ENCODE measurements around the gene ILKAP. TPM values are rescaled to one million over a fixed set of nuclear protein-coding genes. Genes with fewer than 3 reads are reported as not detected.

ILKAP gene
- total RNA-seq, 1 experiment from 2014 or later: 35.8 TPM

DNA sequence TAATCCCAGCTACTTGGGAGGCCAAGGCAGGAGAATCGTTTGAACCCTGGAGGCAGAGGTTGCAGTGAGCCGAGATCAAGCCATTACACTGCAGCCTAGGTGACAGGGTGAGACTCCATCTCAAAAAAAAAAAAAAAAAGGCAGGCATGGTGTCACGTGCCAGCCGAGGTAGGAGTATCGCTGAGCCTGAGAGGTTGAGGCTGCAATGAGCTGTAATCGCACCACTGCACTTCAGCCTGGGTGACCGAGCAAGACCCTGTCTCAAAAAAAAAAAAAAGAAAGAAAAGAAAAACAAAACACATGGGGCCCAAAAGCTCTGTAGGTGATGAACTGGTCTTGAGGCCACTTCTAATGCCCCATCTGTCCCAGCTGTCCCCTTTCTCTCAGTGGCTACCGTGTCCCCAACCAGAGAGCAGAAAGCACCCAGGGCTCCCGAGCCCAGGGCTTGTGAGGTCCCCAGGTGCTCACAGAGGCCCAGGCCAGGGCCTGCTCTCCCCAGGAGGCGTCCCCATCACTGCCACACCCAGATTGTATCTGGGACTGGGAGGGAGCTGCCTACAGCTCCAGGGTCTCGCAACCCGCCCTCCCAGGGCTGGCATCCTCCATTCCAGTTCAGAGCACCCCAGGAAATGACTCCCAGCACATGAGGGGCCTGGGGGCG, 56.5 kb downstream of the ILKAP start:
- in situ Hi-C loops (cut with HindIII; ENCODE audit: low pct_unique_long_range_greater_than_20kb, low sequenced_read_pairs): no loop called here
- no peak for DNase-seq (ENCODE audit: low read depth, low spot score)

DNA sequence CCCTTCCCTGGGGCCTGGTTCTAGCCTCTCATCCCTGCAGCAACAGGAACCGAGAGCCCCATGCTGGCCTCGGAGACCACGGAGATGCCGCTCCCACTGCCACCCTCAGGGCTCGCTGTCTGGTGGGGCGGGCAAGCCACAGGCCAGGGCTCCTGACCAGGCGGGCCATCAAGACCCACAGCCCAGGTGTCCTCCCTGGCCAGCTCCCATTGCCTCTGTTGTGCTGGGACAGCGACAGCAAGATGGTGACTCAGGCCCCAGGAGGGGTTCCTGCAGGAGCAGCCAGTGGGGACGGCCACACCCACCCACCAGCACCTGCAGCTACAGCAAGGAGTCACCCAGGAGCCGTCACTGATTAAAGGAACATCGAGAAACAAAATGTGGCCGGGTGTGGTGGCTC, 57.6 kb downstream of the ILKAP start:
- in situ Hi-C loops (cut with HindIII; ENCODE audit: low pct_unique_long_range_greater_than_20kb, low sequenced_read_pairs): no loop called here
- DNase-seq (ENCODE audit: low read depth, low spot score): no peak

DNA sequence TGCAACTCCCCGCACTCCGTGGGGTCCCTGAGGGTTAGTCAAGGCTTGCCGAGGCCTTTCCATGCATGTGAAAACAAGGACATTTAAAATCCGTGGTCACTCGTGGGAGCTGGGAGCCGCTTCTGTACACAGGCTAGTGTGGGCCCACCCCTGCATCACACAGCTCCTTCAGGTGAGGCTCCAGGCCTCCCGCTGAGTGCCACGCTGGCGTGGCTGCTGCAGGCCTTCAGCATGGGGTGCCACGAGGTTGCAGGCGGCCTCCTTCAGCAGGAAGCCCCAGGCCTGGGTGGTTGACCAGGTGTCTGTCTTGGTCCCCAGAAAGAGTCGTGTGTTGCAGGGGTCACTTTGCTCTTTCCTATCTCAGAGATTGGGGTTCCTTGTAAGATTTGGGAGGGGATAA, 58.4 kb downstream of the ILKAP start:
- in situ Hi-C loops (cut with HindIII; ENCODE audit: low pct_unique_long_range_greater_than_20kb, low sequenced_read_pairs): no loop called here
- no peak for DNase-seq (ENCODE audit: low read depth, low spot score)

DNA sequence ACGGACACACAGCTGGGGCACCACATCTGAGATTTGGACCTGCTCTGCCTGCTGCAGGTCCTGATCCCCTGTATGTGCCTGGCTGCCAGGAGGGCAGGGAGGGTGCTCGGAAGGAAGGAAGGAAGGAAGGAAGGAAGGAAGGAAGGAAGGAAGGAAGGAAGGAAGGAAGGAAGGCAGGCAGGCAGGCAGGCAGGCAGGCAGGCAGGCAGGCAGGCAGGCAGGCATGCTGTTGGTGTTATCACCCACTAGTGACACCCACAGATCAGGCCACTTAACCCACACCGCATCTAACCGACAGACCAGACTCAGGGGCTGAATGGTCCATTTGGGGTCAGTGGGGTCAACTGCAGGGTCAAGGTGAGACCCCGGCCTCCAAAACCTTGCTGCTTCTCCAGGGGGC, 59.2 kb downstream of the ILKAP start:
- in situ Hi-C loops (cut with HindIII; ENCODE audit: low pct_unique_long_range_greater_than_20kb, low sequenced_read_pairs): no loop called here
- DNase-seq (ENCODE audit: low read depth, low spot score): no peak

DNA sequence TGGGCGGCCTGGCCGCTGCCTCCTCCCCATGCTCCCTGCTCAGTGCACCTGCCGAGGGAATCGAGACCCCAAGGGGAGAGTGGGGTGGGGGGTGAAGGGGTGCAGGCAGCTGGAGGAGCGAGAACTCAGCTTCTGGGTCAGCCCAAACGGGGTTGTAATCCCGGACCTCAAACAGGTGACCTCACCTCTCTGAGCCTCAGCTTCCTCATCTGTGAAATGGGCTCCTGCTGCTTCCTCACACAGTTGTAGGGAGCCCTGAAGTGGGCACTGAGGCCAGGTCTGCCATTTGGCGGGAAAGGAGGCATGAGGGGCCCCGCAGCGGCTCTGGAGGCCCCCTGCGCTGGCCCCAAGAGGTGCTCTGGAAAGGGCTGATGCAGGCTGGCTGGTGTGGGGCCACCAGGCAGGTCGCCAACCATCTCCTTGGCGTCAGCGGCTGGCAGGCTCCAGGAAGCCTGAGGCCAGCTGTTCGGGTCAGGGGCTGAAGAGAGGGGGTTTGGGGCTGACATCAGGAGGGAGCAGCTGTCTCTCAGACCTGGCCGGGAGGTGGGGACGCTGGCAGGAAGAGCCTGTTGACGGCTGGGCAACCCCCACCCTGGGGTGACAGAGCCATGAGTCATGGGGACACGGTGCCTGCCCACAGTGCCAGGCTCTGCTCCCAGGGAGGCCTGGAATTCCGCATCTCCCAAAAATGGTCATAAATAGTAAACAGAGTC, 60.1 kb downstream of the ILKAP start:
- in situ Hi-C loops (cut with HindIII; ENCODE audit: low pct_unique_long_range_greater_than_20kb, low sequenced_read_pairs): no loop called here
- DNase-seq (ENCODE audit: low read depth, low spot score): no peak

DNA sequence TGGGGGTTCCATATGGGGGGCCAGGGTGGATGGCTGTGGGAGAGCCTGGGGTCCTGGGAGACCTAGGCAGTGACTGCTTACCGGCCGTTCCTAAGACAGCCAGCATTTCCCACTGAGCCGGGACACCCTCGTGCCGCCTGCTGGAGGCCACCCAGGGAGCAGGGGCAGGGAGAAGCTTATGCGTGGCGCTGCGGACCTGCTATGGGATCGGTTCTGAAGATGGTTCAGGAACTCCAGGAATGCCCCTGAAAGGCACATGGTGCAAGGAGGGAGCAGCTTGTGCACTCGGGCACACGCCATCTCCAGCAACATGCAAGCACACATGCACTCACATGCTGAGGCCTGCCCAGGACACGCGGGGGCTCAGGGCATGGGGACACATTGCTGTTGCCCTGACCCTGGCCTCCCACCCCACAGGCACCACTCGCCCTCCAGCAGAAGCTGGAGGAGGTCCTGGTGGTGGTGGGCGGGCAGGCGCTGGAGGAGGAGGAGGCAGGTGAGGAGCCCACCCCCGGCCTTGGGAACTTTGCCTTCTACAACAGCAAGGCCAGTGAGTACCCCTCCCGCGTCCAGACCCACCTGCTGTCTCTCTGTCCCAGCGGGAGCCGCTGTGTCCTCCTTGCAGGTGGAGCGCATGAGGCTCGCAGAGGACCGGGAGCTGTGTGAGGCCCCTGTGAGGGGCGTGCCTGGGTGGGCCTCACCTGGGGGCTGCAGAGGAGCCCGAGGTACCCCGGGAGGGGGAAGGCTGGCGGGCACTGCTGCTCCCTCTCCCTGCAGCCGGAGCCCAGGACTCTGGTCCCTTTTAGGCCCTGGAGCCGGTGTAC, 60.9 kb downstream of the ILKAP start:
- DNase-seq (ENCODE audit: low read depth, low spot score): no peak
- in situ Hi-C loops (cut with HindIII; ENCODE audit: low pct_unique_long_range_greater_than_20kb, low sequenced_read_pairs): no loop called here

DNA sequence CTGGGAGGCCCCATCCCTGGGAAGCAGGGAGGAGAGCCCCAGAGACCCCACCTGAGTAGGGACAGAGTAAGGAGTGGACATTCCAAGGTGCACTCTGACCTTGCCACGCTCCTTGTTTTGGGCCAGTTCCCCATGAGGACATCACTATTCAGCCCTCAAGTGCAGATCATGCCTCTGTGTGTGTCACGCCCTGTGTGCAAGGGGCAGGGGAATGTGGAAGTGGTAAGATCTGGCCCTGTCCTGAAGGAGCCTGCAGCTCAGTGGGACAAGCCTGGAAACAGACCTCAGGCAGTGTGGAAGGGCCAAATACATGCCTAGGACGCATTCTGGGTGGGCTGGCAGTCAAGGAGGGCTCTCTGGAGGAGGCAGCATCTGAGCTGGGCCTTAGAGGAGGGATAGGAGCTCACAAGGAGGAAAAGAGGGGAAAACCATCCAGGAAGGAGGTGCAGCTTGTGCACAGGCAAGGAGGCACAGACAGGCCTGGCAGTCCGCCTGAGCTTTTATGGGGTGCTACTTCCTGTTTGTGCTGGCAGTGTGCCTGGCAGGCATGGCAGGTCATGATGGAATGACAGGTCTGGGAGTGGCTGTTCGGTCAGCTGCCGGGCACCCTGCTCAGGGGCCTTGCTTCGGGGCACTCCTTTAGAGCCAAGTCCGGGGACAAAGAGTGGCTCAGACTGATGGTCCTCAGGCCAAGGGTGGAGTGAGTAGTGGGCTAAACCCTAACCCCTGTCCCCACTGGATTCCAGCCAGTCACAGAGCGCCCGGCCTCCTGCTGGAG, 61.8 kb downstream of the ILKAP start:
- DNase-seq (ENCODE audit: low read depth, low spot score): no peak
- in situ Hi-C loops (cut with HindIII; ENCODE audit: low pct_unique_long_range_greater_than_20kb, low sequenced_read_pairs): no loop called here

DNA sequence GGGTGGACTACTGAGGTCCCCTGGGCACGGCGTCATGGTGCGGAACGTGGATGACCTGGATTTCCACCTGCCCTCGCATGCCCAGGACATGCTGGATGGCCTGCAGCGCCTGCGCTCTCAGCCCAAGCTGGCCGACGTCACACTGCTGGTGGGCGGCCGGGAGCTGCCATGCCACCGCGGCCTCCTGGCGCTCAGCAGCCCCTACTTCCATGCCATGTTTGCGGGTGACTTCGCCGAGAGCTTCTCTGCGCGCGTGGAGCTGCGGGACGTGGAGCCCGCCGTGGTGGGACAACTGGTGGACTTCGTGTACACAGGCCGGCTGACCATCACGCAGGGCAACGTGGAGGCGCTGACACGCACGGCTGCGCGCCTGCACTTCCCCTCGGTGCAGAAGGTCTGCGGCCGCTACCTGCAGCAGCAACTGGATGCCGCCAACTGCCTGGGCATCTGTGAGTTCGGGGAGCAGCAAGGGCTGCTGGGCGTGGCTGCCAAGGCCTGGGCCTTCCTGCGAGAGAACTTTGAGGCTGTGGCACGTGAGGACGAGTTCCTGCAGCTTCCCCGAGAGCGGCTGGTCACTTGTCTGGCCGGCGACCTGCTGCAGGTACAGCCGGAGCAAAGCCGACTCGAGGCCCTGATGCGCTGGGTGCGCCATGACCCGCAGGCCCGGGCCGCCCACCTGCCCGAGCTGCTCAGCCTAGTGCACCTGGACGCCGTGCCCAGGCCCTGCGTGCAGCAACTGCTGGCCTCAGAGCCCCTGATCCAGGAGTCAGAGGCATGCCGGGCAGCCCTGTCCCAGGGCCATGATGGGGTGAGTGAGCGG, 62.6 kb downstream of the ILKAP start:
- DNase-seq (ENCODE audit: low read depth, low spot score): no peak
- in situ Hi-C loops (cut with HindIII; ENCODE audit: low pct_unique_long_range_greater_than_20kb, low sequenced_read_pairs): no loop called here

DNA sequence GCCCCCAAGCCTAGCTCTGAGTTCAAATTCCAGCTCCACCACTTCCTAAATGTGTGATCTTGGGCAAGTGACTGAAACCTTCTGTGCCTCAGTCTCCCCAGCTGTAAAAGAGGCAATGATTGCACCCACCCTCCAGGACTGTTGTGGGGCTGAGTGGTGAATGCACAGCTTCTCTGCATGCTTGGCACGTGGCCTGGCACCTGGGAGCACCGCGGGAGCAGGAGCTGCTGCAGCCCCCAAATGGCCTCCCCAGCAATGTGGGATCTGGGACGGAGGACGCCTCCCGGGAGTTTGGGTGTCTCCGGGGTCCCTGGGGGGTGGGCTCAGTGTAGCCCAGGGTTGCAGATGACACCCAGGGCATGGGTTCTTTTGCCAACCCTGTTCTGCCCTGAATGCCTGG, 63.5 kb downstream of the ILKAP start:
- in situ Hi-C loops (cut with HindIII; ENCODE audit: low pct_unique_long_range_greater_than_20kb, low sequenced_read_pairs): no loop called here
- DNase-seq (ENCODE audit: low read depth, low spot score): no peak

DNA sequence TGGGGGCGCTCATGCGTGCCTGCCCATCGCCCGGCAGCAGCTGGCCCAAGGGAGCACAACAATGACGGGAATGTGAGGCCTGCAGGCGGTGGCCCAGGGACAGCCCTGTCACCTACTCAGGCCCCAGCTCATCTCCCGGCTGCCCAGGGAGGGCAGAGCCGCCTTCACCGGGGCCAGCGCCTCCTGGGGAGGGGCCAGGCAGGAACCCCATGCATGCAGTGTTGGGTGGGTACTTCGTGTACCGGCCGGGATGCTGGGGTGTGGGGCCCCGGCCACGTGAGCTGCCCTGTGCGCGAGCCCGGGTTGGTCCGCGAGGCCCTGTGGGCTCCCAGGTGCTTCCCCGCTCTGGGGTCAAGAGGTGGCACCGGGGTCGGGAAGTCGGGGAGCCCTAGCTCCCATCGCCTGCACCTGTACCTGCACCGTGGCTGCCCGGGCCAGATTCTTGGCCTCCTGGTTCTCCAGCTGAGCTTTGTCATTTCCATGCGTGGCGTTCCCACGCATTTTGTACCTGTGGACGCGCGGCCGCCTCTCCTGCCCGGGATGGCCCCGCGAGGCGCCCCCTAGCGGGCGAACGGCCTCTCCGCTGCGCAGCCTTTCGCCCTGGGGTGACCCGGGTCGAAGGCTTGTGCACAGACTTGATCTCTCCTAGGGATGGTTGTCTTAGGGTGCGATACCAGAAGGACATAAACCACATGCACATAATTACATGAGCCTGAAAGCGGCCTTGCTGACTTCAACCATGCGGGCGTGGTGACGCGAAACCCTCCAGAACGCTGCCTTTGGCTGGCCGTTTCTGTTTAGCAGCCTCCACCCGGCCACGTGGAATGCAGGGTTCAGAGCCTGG, 64.1 kb downstream of the ILKAP start:
- DNase-seq (ENCODE audit: low read depth, low spot score): no peak
- in situ Hi-C loops (cut with HindIII; ENCODE audit: low pct_unique_long_range_greater_than_20kb, low sequenced_read_pairs): no loop called here

DNA sequence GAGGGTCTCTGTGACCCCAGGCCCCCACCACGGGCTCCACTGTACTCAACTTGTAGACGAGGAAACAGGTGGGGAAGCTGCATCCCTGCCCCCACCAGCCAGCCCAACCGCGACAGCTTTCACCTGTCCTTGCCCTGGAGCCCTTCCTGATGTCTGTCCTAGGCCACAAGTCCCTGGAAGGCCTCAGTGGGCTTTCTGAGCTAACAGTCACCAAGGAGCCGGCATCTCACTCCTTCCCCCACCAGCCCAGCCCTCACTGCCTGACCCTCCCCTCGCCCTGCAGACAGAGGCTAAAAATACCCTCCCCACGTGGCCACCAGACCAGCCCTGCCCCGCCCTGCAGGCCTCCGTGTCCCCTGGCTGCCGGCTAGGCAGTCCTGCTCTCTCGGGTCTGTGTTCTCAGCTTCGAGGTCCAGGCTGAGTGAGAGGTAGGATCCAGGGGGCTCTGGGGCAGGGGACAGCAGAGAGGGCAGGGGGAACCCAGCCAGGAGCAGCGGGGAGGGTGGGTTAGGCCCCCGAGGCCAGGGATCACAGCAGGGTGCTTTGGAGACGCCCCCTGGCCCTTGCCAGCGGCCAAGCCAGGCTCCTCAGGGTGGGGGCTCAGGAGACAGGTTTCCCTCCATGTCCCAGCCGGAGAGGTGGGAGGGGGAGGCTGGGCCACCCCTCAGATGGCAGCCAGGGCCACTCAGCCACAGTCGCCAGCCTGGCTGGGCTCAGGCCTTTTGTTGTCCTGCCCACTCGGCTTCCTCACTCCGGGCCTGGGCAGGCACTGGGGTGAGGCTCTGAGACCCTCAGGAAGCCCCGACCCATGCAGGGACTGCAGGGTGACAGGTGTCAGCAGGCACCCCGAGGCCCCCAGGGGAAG, 64.9 kb downstream of the ILKAP start, which contains the start of gene KLHL30:
TSS of gene KLHL30 (plus strand) at position 338 of the 865 bp plus-strand sequence. CDS start 2,087 bp downstream, outside the sequence.
- in situ Hi-C loops (cut with HindIII; ENCODE audit: low pct_unique_long_range_greater_than_20kb, low sequenced_read_pairs): no loop called here
- no peak for DNase-seq (ENCODE audit: low read depth, low spot score)

DNA sequence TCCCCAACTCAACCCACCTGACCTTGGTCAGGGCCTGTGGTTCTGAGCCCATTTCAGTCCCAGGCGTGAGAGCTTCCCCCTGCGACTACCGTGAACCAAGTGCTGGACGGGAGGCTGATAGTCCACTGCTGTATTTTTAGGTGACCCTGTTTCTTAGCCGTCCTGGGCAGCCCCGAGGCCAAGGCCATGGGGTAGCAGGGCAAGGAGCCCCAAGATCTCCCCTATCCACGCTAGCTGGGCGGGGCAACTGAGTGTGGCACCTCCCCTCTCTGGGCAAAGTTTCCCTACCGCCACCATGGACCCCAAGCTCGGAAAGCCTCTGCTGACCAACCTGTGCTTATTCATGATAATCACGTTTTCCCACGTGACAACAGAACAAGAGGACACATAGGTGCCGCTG, 65.6 kb downstream of the ILKAP start:
- no peak for DNase-seq (ENCODE audit: low read depth, low spot score)
- in situ Hi-C loops (cut with HindIII; ENCODE audit: low pct_unique_long_range_greater_than_20kb, low sequenced_read_pairs): no loop called here

DNA sequence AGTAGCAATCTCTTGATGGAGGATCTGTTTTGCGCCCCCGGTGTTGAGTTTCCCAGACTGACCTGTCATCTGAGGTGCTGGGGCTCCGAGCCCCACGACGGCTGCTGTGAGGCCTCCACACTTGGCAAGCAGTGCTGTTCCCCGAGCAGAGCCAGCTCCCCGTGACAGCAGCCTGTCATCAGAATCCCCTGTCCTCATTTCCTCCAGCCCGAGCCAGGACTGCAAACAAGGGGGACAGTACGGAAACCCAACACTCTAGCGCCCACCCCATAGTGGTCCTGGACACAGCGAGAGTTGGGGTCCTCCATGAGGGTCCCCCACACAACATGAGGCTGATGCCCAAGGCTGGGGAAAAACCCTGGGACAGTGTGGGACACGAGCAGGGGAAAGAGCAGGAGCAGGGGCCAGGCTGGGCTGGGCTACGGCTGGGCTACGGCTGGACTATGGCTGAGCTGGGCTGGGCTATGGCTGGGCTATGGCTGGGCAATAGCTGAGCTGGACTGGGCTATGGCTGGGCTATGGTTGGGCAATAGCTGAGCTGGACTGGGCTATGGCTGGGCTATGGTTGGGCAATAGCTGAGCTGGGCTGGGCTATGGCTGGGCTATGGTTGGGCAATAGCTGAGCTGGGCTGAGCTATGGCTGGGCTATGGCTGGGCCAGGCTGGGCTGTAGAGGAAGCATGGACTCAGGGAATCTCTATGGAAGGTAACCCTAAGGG, 66.5 kb downstream of the ILKAP start:
- no peak for DNase-seq (ENCODE audit: low read depth, low spot score)

DNA sequence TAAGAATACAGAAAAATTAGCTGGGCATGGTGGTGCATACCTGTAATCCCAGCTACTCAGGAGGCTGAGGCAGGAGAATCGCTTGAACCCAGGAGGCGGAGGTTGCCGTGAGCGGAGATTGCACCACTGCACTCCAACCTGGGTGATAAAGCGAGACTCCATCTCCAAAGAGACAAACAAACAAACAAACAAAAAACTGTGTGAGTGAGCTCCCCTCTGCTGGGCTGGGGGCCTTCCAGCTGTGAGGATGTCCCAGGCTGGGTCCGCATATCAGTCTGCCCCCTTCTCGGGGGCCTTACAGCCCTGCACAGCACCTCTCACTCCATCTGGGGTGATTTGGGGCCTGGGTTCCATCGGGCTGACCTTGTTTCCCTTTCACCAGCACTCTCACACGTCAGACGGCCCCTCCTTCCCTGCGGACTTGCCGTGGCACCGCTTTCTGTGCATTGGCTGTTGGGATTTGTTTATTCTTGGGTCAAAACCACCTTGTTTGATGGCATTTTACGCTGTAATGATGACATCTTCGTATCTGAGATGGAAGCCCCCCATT, 67.8 kb downstream of the ILKAP start:
- in situ Hi-C loops (cut with HindIII; ENCODE audit: low pct_unique_long_range_greater_than_20kb, low sequenced_read_pairs): no loop called here
- no peak for DNase-seq (ENCODE audit: low read depth, low spot score)

More for the DNA sequence above, 66.5 kb downstream of the ILKAP start:
- in situ Hi-C loops (cut with HindIII; ENCODE audit: low pct_unique_long_range_greater_than_20kb, low sequenced_read_pairs): no loop called here

DNA sequence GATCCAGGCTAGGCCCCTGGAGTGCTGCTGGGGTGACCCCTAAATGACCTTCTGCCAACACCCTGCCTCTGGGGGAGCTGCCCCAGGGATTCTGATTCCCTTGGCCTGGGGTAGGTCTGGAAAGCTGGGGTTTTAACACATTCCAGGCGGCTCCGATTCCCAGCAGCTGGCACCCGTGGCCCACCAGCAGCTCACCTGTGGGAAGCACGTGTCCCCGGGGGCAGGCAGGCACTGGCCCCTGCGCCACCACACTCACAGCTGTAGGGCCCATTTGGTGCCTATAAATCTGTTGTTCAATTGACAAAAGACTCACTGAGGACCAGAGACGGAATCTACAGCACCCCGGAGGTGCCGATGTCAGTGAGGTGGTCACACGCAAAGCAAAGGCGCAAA, 69.1 kb downstream of the ILKAP start:
- in situ Hi-C loops (cut with HindIII; ENCODE audit: low pct_unique_long_range_greater_than_20kb, low sequenced_read_pairs): no loop called here
- DNase-seq (ENCODE audit: low read depth, low spot score): no peak

Data from SK-MEL-5 (cell line).